ENCODE results near the gene MTNR1A. TPM values are rescaled to one million over a fixed set of nuclear protein-coding genes. Genes with fewer than 3 reads are reported as not detected.

MTNR1A gene
- total and polyA plus RNA-seq, 9 of the 15 experiments (the other 6 are each of a cell fraction or from before 2014, with no cell fraction given), result 0.09 to 0.12 (median 0.10) TPM; not detected in 5

- 0% methylated on average over 3 of the region's 3 CpGs for WGBS (ENCODE audit: insufficient coverage, low coverage, missing lambda C conversion rate)
- Histone ChIP-seq H3K9me3 (replicated peaks; ENCODE audit: control insufficient read depth, insufficient read depth, low read depth, low read length) (no peaks in the 10 kb centered on the region), H3K27ac (ENCODE audit: extremely low read depth, low read depth, low read length) (no peak overlapping the region), H2AFZ (ENCODE audit: low read depth, low read length) (no peak overlapping the region), H3K9me1 (ENCODE audit: control insufficient read depth, insufficient read depth, low read length) (no peaks in the 10 kb centered on the region), H3K4me1 (replicated peaks in 1 of 2; ENCODE audit: control insufficient read depth in 2 of 2, insufficient read depth in 2 of 2, low read length in 2 of 2) (peaks cover 0 to 8% of the 10 kb centered on the region in 2 experiments; a peak in 1 of 5 replicates), H3K4me3 (no peak overlapping the region), H3K9ac (ENCODE audit: insufficient read depth in 1 of 2, low read depth in 2 of 2, low read length in 2 of 2) (no peak overlapping the region), H3K36me3 (ENCODE audit: control insufficient read depth, insufficient read depth, low read length) (no peaks in the 10 kb centered on the region), H4K20me1 (replicated peaks; ENCODE audit: control insufficient read depth, insufficient read depth, low read length) (no peaks in the 10 kb centered on the region), H3K4me2 (ENCODE audit: insufficient read depth, low read length) (no peak overlapping the region), H3K27me3 (ENCODE audit: control insufficient read depth in 2 of 2, insufficient read depth in 2 of 2, low read length in 2 of 2) (peaks cover 5 to 19% of the 10 kb centered on the region in 2 experiments; a peak in 3 of 5 replicates), H3K79me2 (ENCODE audit: control insufficient read depth, insufficient read depth, low read length) (no peaks in the 10 kb centered on the region)
- TF ChIP-seq ZNF436 (CRISPR knock-in tag; IDR thresholded peaks at IDR 0.05), result no peak
- TF ChIP-seq ZNF274 (IDR thresholded peaks at IDR 0.05; ENCODE audit: borderline replicate concordance, low read depth, low read length), result no peak
- no peak for TF ChIP-seq KAT8 (IDR thresholded peaks at IDR 0.05; ENCODE audit: low read depth)
- TF ChIP-seq U2AF2 (optimal IDR thresholded peaks at IDR 0.05; ENCODE audit: low read depth, low read length), result no peak
- no peak for TF ChIP-seq ZFX (CRISPR knock-in tag; IDR thresholded peaks at IDR 0.05)
- no peak for TF ChIP-seq NCOA4 (IDR thresholded peaks at IDR 0.05; ENCODE audit: partially characterized antibody)
- no peak for TF ChIP-seq BDP1 (IDR thresholded peaks at IDR 0.05; ENCODE audit: insufficient read depth, insufficient read length)
- no peak for TF ChIP-seq REST (IDR thresholded peaks at IDR 0.05; ENCODE audit: borderline replicate concordance)
- no peak for TF ChIP-seq REST (CRISPR knock-in tag; IDR thresholded peaks at IDR 0.05; ENCODE audit: low read depth)
- TF ChIP-seq ZNF507 (tag; conservative IDR thresholded peaks at IDR 0.05), result no peak
- TF ChIP-seq RCOR1 (IDR thresholded peaks at IDR 0.05; ENCODE audit: borderline replicate concordance in 1 of 2, low read depth in 2 of 2, low read length in 2 of 2), result no peak
- no peak for TF ChIP-seq ZNF707 (CRISPR knock-in tag; conservative IDR thresholded peaks at IDR 0.05)
- TF ChIP-seq SAFB2 (IDR thresholded peaks at IDR 0.05; ENCODE audit: borderline replicate concordance, low read depth, low read length, severe bottlenecking), result no peak
- no peak for TF ChIP-seq IFI16 (CRISPR knock-in tag; IDR thresholded peaks at IDR 0.05)
- no peak for DNase-seq (ENCODE audit: extremely low read depth in 1 of 4, low spot score in 3 of 4)
- ChIA-PET CTCF (ENCODE audit: low intra/inter-chr PET ratio) (no interaction called here), POLR2A (no interaction called here)
- 0 out of 3 replicates have a peak, but pooled peaks have one; percentile 34 for ATAC-seq
- intact Hi-C loops (cut with micrococcal nuclease), result no loop called here
- no peak for FAIRE-seq
- in situ Hi-C loops (cut with MboI), result no loop called here
- no TSS peak for BruUV-seq (replicated peaks)
These were observed 2.1 kb upstream of the MTNR1A start for GRCh38 chr4:186557486-186557885.
